HFF-Myc (cell line): ENCODE data around the gene DHX9.
A peak's percentile ranks its signal among the peaks of the same experiment; 100 is the strongest.
"Not testable (repeated sequence)": the region's sequence is repeated elsewhere in the genome, so short reads cannot be mapped to it uniquely, and the experiment has no call there.

Source experiments
- DNase-seq: peaks from one replicate; pipeline ENCODE4 v3.0.0-alpha.2; 2011; ENCODE audit warnings: low read depth; ENCODE audit errors: extremely low read depth
- H3K4me3 ChIP-seq: replicated peaks from 2 replicates; pipeline ENCODE4 v1.5.1; 2011; ENCODE audit warnings: low read depth, mild to moderate bottlenecking, control low read depth, low read length
- CTCF ChIP-seq: IDR thresholded peaks from 2 replicates; pipeline ENCODE4 v1.5.1; 2012; ENCODE audit warnings: mild to moderate bottlenecking, low read depth, low read length, control low read depth; ENCODE audit errors: missing control alignments

DHX9 gene

GRCh38 chr1:182897696-182898095 lies 58.5 kb downstream of the DHX9 start:
- no peak for DNase-seq
- TF ChIP-seq CTCF, result no peak
- no peak overlapping the region for H3K4me3 ChIP-seq

- not testable (repeated sequence) for H3K4me3 ChIP-seq, DNase-seq
These were observed 62.8 kb downstream of the DHX9 start for GRCh38 chr1:182901946-182902345.

- no peak for DNase-seq
- no peak overlapping the region for H3K4me3 ChIP-seq
These were observed 66.2 kb downstream of the DHX9 start for GRCh38 chr1:182905321-182905720.

GRCh38 chr1:182909578-182909977 lies 70.4 kb downstream of the DHX9 start:
- H3K4me3 ChIP-seq, result no peak overlapping the region
- DNase-seq, result no peak
- no peak for TF ChIP-seq CTCF

More at GRCh38 chr1:182905321-182905720, 66.2 kb downstream of the DHX9 start:
- no peak for TF ChIP-seq CTCF

- TF ChIP-seq CTCF, result no peak
- DNase-seq, result no peak
- no peak overlapping the region for H3K4me3 ChIP-seq
These were observed 71.0 kb downstream of the DHX9 start for GRCh38 chr1:182910143-182910542.

GRCh38 chr1:182913401-182913800 lies 74.3 kb downstream of the DHX9 start:
- no peak overlapping the region for H3K4me3 ChIP-seq
- no peak for TF ChIP-seq CTCF
- no peak for DNase-seq

GRCh38 chr1:182917378-182917777 lies 78.2 kb downstream of the DHX9 start:
- DNase-seq, result peak; percentile 40
- H3K4me3 ChIP-seq, result no peak overlapping the region
- no peak for TF ChIP-seq CTCF

GRCh38 chr1:182925661-182926060 lies 86.5 kb downstream of the DHX9 start:
- TF ChIP-seq CTCF, result no peak
- no peak for DNase-seq
- no peak overlapping the region for H3K4me3 ChIP-seq
